SK-N-SH treated with all-trans-retinoic acid at 6 μM for 48 hours (cell line): Measurements from ENCODE around the gene NTSR1.

Experiments used
- ARNTL ChIP-seq: fragments of 450-650 bp; formaldehyde crosslinking; IDR thresholded peaks from 2 replicates; pipeline ENCODE4 v1.5.0; 2020; ENCODE audit warnings: low read depth, mild to moderate bottlenecking, moderate library complexity, borderline replicate concordance
- OSR1 ChIP-seq: fragments of 250-450 bp; sonication (Bioruptor Pico); IDR thresholded peaks from 2 replicates; pipeline ENCODE4 v1.8.0; 2022; ENCODE audit warnings: moderate library complexity, mild to moderate bottlenecking, inconsistent platforms
- TCF4 ChIP-seq: fragments of 250-450 bp; sonication (Bioruptor Pico); IDR thresholded peaks from 2 replicates; pipeline ENCODE4 v1.8.0; 2021; ENCODE audit warnings: mild to moderate bottlenecking, moderate library complexity, borderline replicate concordance
- TOX ChIP-seq: fragments of 250-450 bp; sonication (Bioruptor Pico); IDR thresholded peaks from 2 replicates; pipeline ENCODE4 v1.8.0; 2021; ENCODE audit warnings: mild to moderate bottlenecking, moderate library complexity, borderline replicate concordance
- ZC3H10 ChIP-seq: fragments of 250-450 bp; sonication (Bioruptor Pico); IDR thresholded peaks from 2 replicates; pipeline ENCODE4 v1.5.1; 2021; ENCODE audit warnings: mild to moderate bottlenecking, moderate library complexity
- ZFP3 ChIP-seq: fragments of 250-450 bp; sonication (Bioruptor Pico); IDR thresholded peaks from 2 replicates; pipeline ENCODE4 v1.5.0; 2020; ENCODE audit warnings: mild to moderate bottlenecking, moderate library complexity
- ZNF8 ChIP-seq: fragments of 450-650 bp; formaldehyde crosslinking; IDR thresholded peaks from 2 replicates; pipeline ENCODE4 v1.5.0; 2020; ENCODE audit warnings: mild to moderate bottlenecking, moderate library complexity
- TF ChIP-seq, protein P1 (sequence below): fragments of 250-450 bp; sonication (Bioruptor Pico); IDR thresholded peaks from 2 replicates; pipeline ENCODE4 v1.8.0; 2020; ENCODE audit warnings: mild to moderate bottlenecking, moderate library complexity, borderline replicate concordance
- TF ChIP-seq, protein P2 (sequence below): fragments of 250-450 bp; sonication (Bioruptor Pico); IDR thresholded peaks from 2 replicates; pipeline ENCODE4 v1.5.1; 2020; ENCODE audit warnings: low read depth, mild to moderate bottlenecking, moderate library complexity

DNA sequence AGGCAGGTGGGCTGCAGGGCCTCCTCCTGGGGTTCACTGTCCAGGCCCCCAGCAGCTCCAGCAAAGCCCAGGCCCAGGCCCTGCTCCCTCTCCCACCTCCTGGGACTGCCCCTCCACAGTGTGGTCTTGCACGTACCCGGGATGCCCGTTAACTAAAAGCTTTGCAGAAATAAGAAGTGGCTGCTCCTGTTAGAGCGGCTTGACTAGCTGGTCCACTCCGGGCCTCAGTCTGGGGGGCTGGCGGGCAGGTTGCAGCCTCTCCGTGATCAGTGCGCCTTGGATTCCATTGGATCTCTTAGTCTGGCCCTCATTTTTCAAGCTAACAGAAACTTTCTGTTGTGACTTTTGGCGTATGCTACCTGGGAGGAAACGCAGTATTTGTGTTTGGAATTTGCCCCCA is 39.4 kb upstream of the NTSR1 start:
- no peak for TF ChIP-seq ARNTL
- TF ChIP-seq, protein P1, sequence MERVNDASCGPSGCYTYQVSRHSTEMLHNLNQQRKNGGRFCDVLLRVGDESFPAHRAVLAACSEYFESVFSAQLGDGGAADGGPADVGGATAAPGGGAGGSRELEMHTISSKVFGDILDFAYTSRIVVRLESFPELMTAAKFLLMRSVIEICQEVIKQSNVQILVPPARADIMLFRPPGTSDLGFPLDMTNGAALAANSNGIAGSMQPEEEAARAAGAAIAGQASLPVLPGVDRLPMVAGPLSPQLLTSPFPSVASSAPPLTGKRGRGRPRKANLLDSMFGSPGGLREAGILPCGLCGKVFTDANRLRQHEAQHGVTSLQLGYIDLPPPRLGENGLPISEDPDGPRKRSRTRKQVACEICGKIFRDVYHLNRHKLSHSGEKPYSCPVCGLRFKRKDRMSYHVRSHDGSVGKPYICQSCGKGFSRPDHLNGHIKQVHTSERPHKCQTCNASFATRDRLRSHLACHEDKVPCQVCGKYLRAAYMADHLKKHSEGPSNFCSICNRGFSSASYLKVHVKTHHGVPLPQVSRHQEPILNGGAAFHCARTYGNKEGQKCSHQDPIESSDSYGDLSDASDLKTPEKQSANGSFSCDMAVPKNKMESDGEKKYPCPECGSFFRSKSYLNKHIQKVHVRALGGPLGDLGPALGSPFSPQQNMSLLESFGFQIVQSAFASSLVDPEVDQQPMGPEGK (CRISPR knock-in tag): no peak
- TF ChIP-seq, protein P2, sequence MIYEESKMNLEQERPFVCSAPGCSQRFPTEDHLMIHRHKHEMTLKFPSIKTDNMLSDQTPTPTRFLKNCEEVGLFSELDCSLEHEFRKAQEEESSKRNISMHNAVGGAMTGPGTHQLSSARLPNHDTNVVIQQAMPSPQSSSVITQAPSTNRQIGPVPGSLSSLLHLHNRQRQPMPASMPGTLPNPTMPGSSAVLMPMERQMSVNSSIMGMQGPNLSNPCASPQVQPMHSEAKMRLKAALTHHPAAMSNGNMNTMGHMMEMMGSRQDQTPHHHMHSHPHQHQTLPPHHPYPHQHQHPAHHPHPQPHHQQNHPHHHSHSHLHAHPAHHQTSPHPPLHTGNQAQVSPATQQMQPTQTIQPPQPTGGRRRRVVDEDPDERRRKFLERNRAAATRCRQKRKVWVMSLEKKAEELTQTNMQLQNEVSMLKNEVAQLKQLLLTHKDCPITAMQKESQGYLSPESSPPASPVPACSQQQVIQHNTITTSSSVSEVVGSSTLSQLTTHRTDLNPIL: no peak
- TF ChIP-seq TCF4 (CRISPR knock-in tag): no peak
- no peak for TF ChIP-seq ZFP3 (CRISPR knock-in tag)
- no peak for TF ChIP-seq ZC3H10 (CRISPR knock-in tag)
- no peak for TF ChIP-seq TOX (CRISPR knock-in tag)
- TF ChIP-seq ZNF8 (CRISPR knock-in tag): no peak
- TF ChIP-seq OSR1 (CRISPR knock-in tag): no peak
